Osteoblast (primary cell): ENCODE results near the gene SGCG. TPM values are rescaled to one million over a fixed set of nuclear protein-coding genes. Genes with fewer than 3 reads are reported as not detected.

Source experiments
- DNase-seq: peaks from one replicate; pipeline ENCODE4 v3.0.0; 2011; ENCODE audit warnings: low spot score, mixed read lengths; ENCODE audit not compliant: insufficient read length; ENCODE audit errors: missing footprints
- H2AFZ ChIP-seq: 2 replicates; pipeline ENCODE4 v1.6.0; 2011; ENCODE audit warnings: mild to moderate bottlenecking, low read length
- H3K27ac ChIP-seq: 2 replicates; pipeline ENCODE4 v1.5.1; 2011; ENCODE audit warnings: mild to moderate bottlenecking, low read depth, low read length, moderate library complexity
- H3K27me3 ChIP-seq: 2 replicates; pipeline ENCODE4 v1.6.0; 2012; ENCODE audit warnings: mild to moderate bottlenecking, control low read depth, inconsistent platforms, low read length, moderate library complexity; ENCODE audit not compliant: insufficient read depth
- H3K36me3 ChIP-seq: 2 replicates; pipeline ENCODE4 v1.5.1; 2011; ENCODE audit warnings: mild to moderate bottlenecking, low read length, control low read depth, moderate library complexity; ENCODE audit not compliant: insufficient read depth
- H3K4me1 ChIP-seq: 2 replicates; pipeline ENCODE4 v1.5.1; 2011; ENCODE audit warnings: mild to moderate bottlenecking, low read length, control low read depth, moderate library complexity; ENCODE audit not compliant: insufficient read depth
- H3K4me2 ChIP-seq: 2 replicates; pipeline ENCODE4 v1.6.0; 2011; ENCODE audit warnings: mild to moderate bottlenecking, low read length; ENCODE audit not compliant: insufficient read depth
- H3K4me3 ChIP-seq: fragments of 200-600 bp; sonication (generic); 3 replicates; pipeline ENCODE4 v1.5.1; 2012; ENCODE audit warnings: mild to moderate bottlenecking, low read length, inconsistent platforms; ENCODE audit not compliant: insufficient read depth
- H3K79me2 ChIP-seq: 2 replicates; pipeline ENCODE4 v1.6.0; 2012; ENCODE audit warnings: mild to moderate bottlenecking, low read length, control low read depth, inconsistent platforms; ENCODE audit not compliant: insufficient read depth
- H3K9me3 ChIP-seq: 2 replicates; pipeline ENCODE4 v1.5.1; 2011; ENCODE audit warnings: low read depth, low read length, control low read depth
- H4K20me1 ChIP-seq: 2 replicates; pipeline ENCODE4 v1.6.0; 2012; ENCODE audit warnings: mild to moderate bottlenecking, low read length, control low read depth; ENCODE audit not compliant: insufficient read depth
- total RNA-seq: library from RNA; depleted of rRNA; stranded (reverse); fragments of >200 nt; gene quantifications from 2 replicates; pipeline ENCODE4 v1.2.3, GENCODE V29; 2012
- TF ChIP-seq, protein P1 (sequence below): IDR thresholded peaks from 2 replicates; pipeline ENCODE4 v1.5.1; 2011; ENCODE audit warnings: mild to moderate bottlenecking, low read depth, low read length, moderate library complexity; ENCODE audit errors: extremely low read depth

SGCG gene
- total RNA-seq, 1 donor: 1.4 TPM

DNA sequence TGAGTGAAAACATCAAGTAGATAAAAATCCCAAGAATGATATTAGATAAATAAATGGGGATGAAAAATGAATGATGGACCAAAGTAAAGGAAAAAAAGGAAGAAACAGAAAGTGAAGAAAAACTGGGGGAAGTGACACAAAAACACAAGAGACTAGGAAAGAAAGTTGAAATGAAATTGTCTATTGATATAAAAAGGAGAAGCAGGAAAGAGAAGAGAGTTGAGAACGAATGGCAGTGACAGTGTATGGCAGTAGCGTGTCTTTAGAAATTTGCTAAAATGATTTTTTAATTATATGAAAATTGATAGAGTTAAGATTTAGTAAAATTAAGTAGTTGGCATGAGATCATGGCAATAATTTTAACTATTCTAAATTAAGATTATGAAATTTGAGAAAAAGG, 36.3 kb upstream of the SGCG start:
- DNase-seq: no peak

DNA sequence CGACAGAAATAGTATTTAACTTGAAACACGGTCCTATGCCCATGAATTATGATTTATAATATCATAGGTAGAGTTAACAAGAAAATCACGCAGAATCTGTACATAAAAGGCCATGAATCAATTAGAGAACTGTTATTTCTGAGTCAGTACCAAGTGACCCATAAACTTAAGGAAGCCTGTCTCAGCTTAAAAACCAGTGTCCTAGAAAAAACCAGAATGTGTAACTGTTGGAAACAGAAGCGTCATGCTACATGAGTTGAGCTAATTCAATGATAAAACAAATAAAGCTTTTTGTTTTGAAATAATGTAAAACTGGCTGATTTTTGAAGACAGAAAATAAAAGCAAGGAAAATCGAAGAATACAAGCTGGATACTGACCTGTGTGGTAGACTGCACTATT, 34.8 kb upstream of the SGCG start:
- Histone ChIP-seq H3K27ac (no peak overlapping the region), H3K9me3 (no peaks in the 10 kb centered on the region), H4K20me1 (no peaks in the 10 kb centered on the region), H3K36me3 (no peaks in the 10 kb centered on the region), H3K4me3 (no peak overlapping the region), H3K4me1 (no peaks in the 10 kb centered on the region), H2AFZ (no peak overlapping the region), H3K79me2 (no peaks in the 10 kb centered on the region), H3K4me2 (no peak overlapping the region), H3K27me3 (no peaks in the 10 kb centered on the region)
- TF ChIP-seq, protein P1, sequence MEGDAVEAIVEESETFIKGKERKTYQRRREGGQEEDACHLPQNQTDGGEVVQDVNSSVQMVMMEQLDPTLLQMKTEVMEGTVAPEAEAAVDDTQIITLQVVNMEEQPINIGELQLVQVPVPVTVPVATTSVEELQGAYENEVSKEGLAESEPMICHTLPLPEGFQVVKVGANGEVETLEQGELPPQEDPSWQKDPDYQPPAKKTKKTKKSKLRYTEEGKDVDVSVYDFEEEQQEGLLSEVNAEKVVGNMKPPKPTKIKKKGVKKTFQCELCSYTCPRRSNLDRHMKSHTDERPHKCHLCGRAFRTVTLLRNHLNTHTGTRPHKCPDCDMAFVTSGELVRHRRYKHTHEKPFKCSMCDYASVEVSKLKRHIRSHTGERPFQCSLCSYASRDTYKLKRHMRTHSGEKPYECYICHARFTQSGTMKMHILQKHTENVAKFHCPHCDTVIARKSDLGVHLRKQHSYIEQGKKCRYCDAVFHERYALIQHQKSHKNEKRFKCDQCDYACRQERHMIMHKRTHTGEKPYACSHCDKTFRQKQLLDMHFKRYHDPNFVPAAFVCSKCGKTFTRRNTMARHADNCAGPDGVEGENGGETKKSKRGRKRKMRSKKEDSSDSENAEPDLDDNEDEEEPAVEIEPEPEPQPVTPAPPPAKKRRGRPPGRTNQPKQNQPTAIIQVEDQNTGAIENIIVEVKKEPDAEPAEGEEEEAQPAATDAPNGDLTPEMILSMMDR: no peak
- no peak for DNase-seq

More for the DNA sequence above, 36.3 kb upstream of the SGCG start:
- H3K27me3 ChIP-seq: no peaks in the 10 kb centered on the region
- H3K4me3 ChIP-seq: no peak overlapping the region
- H4K20me1 ChIP-seq: no peaks in the 10 kb centered on the region
- H3K79me2 ChIP-seq: no peaks in the 10 kb centered on the region
- no peaks in the 10 kb centered on the region for H3K9me3 ChIP-seq
- no peak overlapping the region for H3K27ac ChIP-seq
- H2AFZ ChIP-seq: no peak overlapping the region
- no peaks in the 10 kb centered on the region for H3K36me3 ChIP-seq
- no peaks in the 10 kb centered on the region for H3K4me1 ChIP-seq
- TF ChIP-seq, protein P1: no peak
- no peak overlapping the region for H3K4me2 ChIP-seq

DNA sequence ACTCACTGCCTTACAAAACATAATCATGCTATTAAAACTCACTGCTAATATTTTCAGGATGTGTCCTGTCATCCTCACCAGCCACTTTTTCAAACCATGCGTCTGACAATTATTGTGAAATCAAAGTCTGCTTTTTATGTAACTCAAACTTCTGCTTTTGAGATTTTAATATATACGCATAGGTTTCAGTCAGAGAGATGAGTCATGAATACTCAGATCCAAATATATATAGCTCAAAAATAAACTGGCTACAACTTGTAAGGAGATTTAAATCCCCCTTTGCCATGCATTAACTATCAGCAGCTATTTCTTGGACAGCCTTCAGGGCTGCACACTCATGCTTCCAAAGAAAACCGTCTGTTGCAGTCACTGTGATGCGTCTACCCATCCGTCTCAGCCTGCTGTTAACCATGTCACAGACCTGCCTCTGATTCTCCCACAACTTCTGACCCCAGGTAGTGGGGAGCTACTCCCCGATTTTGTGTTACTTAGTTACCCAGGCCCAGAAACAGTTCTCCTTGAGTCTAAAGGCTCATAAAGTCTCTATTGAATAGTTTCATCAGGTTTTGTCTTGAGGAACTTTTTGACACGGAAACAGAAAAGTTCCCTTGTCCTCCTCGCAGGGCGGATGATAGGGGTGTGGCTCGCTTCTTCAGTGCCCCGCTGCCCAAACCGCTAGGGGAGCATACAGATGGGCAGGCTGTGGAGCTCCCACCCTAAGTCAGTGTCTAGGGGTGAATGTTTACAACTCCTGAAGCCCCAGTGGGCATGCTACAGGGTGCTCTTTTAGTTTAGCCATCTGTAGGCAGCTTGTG, 33.8 kb upstream of the SGCG start:
- Histone ChIP-seq H3K36me3 (no peaks in the 10 kb centered on the region), H3K27me3 (no peaks in the 10 kb centered on the region), H3K79me2 (no peaks in the 10 kb centered on the region), H4K20me1 (no peaks in the 10 kb centered on the region), H3K4me3 (no peak overlapping the region), H3K27ac (no peak overlapping the region), H2AFZ (no peak overlapping the region), H3K4me2 (no peak overlapping the region), H3K4me1 (no peaks in the 10 kb centered on the region), H3K9me3 (no peaks in the 10 kb centered on the region)
- TF ChIP-seq, protein P1: no peak
- DNase-seq: no peak

DNA sequence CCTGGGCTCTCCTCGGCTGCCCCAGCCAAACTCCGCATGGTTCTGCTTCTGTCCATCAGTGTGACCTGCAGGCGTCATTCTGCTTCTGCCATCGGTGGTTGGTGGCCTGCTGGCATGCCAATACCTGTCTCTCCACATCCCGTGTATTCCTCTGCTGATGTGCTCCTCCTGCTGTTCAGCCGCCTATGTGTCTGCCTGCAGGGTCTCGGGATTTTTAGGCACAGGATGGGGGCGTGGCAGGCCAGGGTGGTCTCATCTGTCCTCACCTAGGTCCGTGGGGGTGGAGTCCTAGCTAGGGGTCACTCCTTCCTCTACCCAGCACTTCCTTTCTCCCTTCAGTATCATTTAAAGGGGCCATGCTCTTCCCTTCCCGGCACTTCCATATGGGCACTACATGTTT, 33.0 kb upstream of the SGCG start:
- H3K79me2 ChIP-seq: no peaks in the 10 kb centered on the region

More for the DNA sequence above, 33.0 kb upstream of the SGCG start:
- no peaks in the 10 kb centered on the region for H4K20me1 ChIP-seq
- no peaks in the 10 kb centered on the region for H3K27me3 ChIP-seq
- H3K4me3 ChIP-seq: no peak overlapping the region
- H3K27ac ChIP-seq: no peak overlapping the region
- H2AFZ ChIP-seq: no peak overlapping the region
- no peaks in the 10 kb centered on the region for H3K36me3 ChIP-seq
- TF ChIP-seq, protein P1: no peak
- no peak for DNase-seq
- H3K4me2 ChIP-seq: no peak overlapping the region
- no peaks in the 10 kb centered on the region for H3K4me1 ChIP-seq
- no peaks in the 10 kb centered on the region for H3K9me3 ChIP-seq
